NCI-H526 (cell line): ENCODE results near the gene FKBP4.

ENCODE experiments used
- DNase-seq, 2 experiments: peaks; one replicate each; lab custom pipeline; 2025; lab: John Stamatoyannopoulos, UW

Gene FKBP4

DNA sequence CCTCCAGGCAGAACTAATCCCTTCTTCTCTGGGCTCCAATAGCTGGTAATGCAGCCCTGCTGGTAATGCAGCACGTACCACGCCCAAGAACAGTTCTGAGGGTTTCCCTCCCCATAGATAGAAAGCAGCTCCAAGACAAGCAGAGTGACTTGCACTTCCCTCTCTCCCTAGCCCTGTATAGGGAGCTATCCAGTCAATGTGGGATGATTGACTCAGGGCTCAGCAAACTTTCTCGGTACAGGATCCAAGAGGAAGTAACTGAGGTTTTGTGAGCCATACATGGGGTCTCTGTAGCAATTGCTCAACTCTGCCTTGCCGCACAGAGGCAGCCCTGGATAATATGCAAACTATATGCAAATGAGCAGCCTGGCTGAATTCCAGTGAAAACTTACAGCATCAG, 15.5 kb upstream of the FKBP4 start:
- peak; percentile 95 to 97 for DNase-seq

DNA sequence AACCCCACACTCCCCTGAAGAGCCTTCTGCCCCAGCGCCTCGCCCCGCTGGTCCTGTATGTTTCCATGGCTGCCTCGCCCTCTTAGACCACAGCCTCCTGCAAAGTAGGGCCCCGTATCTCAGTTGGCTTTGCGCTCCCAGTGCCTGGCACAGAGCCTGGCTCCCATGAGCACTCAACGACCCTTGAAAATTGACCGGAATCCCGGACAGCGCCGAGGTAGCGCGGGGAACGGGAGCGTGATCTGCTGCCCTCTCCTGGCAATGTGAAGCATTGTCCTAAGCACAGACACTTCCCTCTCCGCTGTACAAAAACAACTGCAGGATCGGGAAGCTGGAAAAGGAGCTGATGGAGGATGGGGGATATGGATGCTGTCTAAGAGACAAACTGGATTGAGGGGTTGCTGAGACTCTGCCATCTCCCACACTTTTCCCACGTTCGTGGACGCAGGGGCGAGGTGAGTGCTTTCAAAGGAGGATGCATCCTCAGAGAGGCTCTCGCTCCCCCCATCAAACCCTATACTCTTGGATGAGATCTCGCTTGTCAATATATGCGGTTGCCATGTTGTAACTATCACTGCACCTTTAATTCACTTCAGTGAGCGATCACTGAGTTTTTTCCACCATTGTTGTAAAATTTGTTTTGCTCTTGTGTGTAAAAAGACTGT, 10.7 kb upstream of the FKBP4 start:
- peak; percentile 16 to 83 for DNase-seq

DNA sequence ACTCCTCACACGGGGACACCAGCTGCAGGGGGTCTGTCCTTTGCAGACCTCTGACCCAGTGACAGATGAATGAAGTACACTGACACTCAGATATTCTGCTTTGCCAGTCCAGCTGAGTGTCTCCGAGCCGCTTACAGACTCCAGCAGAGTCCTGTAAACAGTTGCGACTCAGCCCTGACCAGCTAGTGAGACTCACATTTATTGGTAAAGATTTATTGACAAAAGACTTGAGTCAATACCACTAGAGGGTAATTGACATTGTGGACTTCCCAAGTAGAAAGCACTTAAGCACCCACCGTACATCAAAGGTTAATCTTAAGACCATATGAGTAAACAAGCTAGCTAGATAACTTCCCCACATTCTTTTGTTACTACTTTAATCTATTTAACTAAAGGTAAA, 9.8 kb upstream of the FKBP4 start:
- no peak for DNase-seq

DNA sequence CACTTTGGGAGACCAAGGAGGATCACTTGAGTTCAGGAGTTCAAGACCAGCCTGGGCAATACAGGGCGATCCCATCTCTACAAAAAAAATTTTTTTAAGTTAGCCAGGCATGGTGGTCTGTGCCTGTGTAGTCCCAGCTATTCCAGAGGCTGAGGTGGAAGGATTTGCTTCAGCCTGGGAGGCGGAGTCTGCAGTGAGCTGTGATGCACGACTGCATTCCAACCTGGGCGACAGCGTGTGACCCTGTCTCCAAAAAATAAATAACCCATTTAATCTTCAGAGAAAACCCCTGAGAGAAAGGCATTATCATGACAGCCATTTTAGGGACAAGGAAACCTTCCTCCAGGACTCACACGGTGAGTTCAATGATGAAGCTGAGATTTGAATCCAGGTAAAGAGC, 3.7 kb upstream of the FKBP4 start:
- DNase-seq: no peak

DNA sequence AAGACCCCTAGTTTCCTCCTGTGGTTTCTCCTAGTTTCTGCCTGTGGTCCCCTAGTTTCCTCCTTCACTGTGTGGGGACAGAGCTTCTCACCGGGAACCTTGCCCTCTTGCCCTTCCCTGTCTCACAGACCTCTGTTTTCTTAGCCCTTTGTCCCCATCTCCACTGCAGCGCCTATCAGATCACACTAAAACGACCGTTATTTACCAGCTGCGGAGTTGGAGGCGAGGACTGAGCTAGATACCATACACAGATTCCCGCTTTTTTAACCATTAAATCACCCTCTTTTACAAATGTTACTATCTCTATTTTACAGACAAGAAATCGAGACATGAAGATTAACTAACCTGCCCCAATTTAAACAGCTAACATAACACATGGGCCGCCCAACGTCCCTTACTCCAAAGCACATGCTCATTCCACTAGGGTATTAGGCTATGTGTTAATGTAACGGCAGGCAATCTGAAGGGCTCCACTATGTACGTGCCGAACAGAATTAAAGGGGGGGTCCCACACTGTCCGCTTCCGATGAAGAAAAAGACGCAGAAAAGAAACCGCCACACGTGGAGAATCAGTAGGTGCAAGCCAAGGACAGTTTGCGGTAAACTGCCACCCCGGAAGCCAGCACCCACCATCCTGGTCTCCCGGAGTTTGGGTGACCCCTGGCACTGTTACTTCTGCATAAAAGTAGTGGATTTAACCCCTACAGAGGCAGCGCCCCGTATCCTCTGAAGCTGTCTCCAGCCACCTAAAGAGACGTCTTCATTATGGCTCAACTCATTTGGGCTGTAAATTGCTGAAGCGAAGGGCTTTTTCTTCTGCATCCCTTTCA, 1.9 kb upstream of the FKBP4 start:
- no peak for DNase-seq

DNA sequence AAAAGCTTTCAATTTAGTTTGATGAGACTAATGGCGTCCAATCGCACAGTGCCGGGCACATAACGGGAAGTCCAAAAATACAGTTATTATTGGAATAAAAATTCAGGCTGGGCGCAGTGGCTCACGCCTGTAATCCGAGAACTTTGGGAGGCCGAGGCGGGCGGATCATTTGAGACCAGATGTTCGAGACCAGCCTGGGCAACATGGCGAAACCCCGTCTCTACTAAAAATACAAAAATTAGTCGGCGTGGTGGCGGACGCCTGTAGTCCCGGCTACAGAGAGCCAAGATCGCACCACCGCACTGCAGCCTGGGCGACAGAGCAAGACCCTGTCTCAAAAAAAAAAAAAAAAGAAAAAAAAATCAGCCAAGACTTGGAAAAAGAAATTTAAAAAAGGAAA, 1.2 kb upstream of the FKBP4 start:
- DNase-seq: no peak

DNA sequence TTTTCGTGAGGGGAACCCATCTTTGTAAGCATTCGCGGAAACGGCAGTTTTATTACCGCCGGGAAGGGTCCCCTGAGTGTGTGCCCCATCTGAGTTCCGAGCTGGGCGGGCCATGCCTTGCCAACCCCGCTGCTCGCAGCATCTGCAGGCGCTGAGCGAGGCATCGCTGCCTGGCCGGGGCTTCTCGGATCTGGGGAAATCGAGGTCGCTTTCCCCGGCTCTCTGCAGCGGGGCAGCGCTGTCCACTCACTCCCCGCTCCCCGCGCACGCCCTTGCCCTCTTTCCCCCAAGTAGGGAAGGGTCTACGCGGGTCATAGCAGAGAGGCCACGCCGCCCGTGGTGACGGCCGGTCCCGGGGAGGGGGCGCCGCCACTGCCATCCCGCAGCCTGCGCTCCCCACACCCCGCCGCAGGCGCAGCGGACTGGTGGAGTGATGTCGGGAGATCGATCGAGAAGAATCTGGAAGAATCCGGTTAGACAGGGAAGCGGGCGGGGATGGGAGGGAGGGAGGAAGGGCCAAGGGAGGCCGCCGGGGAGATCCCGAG, 507 bp upstream of the FKBP4 start:
- DNase-seq: peak; percentile 28 to 78

DNA sequence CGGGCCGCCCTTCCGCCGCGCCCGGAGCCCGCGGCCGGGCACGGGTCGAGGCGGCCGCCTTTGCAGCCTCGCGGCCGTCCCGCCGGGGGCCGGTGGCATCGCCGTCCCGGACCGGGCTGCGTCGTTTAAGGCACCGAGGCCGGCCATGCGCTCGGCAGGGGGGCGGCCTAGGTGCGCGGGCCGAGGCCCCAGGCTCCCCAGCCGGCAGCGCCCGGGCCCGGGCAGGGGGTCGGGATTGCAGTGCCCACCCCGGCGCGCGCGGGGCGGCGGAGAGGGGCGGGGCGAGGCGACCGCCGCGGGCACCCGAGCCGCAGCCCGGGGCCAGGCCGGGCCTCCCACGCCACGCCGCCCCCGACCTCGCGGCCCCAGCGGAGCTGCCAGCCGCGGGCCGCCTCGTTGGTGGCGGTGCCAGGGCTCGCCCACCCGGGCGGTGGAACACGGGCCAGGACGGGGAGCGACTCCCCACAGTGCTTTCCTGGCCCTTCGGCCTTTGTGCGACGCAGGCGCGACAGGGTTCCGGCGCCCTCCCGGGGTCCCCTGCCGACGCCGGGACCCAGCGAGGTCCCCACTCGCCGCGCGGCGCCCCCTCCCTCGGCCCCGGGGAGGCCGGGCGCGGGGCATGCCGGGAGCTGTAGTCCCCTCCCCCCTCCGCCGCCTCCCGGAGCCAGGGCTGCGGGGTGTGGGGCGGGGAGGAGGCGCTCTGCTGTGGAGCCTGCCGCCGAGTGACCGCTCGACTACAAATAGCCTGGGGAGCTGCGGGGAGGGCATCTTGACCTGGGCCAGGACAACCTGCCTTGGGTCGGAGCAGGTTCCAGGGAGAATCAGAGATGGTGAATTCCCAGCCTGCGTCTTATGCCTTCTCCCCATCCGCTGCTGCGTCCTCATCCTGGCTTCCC, 769 bp downstream of the FKBP4 start:
- peak in 1 of 2 experiments; percentile 76 for DNase-seq

DNA sequence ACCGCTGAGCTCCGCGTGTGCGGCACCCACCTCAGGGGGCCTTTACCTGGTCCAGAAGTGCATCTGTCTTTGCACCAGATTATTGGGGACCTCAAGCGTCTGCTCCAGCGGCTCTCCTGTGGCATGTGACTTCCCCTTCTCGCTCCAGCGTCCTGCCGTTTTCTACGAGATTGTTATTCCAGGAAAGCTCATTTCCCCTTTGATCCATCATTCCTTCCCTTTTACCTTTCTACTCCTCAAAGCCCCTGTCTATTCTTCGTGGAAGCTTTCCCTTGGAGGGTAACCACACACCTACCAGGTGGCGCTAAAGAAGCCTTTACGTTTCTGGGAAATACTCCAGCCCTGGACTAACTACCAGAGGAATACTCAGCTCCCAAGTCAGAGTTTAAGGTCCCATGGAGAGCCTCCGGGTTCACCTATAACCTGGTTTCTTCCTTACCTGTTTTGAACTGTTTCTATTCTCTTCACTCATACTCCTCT, 1.5 kb downstream of the FKBP4 start:
- DNase-seq: peak in 1 of 2 experiments; percentile 40

DNA sequence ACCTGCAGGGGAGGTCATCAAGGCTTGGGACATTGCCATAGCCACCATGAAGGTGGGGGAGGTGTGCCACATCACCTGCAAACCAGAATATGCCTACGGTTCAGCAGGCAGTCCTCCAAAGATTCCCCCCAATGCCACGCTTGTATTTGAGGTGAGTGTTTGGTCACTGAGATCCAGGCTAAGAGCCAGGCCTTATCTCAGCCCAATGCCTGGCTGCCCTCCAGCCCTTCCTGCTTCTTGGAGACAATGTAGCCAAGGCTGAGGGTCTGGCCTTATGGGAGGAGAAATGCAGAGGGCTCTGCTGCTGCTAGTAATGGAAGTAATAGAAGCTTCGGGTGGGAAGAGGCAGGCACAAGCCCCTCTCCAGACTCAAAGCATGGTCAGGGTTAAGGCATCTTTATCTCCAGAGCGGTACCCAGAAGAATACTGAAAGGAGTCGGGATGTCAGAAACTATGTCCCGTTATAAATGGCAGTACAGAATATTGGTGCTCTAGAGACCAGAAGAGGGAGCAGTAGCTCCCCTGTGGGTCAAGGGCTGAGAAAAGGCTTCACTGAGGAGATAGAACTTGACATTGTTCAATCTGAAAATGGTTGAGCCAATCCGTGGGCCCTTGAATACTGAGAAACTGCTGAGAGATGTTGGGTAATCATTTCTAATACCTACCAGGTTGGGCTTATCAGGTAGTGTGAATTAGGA, 3.1 kb downstream of the FKBP4 start:
- no peak for DNase-seq

DNA sequence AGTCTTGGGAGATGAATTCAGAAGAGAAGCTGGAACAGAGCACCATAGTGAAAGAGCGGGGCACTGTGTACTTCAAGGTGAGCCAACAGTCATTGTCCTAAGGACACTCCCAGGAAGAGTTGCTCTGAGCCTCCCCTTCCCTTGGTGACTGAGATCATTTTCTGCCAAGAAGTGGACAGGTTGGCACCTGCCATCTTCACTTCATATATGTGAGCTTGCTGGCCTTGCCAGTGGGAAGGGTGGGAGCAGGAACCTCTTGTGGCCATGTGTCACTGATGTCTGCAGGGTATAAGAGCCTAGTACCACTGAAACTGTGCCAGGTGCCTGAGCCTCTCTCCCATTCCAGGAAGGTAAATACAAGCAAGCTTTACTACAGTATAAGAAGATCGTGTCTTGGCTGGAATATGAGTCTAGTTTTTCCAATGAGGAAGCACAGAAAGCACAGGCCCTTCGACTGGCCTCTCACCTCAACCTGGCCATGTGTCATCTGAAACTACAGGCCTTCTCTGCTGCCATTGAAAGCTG, 5.3 kb downstream of the FKBP4 start:
- DNase-seq: no peak

DNA sequence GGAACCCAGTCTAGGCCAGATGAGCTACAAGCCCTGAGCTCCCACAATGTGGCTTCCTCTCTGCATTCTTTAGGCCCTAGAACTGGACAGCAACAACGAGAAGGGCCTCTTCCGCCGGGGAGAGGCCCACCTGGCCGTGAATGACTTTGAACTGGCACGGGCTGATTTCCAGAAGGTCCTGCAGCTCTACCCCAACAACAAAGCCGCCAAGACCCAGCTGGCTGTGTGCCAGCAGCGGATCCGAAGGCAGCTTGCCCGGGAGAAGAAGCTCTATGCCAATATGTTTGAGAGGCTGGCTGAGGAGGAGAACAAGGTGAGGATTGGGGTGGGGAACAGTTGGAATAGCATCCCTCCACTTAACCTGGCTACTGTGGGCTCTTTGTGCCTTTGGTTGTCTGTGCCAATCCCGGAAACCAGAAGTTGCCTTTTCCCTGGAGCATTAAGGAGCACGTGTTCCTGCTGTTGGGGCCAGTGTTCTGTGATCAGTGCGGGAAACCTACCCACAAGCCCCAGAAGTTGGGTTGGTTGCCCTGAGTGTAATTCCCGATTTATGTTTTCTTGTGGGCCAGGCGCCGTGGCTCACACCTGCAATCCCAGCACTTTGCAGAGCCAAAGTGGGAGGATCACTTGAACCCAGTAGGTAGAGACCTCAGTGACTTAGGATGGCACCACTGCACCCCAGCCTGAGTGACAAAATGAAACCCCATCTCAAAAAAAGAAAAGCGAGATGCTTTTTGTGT, 6.4 kb downstream of the FKBP4 start:
- DNase-seq: no peak

DNA sequence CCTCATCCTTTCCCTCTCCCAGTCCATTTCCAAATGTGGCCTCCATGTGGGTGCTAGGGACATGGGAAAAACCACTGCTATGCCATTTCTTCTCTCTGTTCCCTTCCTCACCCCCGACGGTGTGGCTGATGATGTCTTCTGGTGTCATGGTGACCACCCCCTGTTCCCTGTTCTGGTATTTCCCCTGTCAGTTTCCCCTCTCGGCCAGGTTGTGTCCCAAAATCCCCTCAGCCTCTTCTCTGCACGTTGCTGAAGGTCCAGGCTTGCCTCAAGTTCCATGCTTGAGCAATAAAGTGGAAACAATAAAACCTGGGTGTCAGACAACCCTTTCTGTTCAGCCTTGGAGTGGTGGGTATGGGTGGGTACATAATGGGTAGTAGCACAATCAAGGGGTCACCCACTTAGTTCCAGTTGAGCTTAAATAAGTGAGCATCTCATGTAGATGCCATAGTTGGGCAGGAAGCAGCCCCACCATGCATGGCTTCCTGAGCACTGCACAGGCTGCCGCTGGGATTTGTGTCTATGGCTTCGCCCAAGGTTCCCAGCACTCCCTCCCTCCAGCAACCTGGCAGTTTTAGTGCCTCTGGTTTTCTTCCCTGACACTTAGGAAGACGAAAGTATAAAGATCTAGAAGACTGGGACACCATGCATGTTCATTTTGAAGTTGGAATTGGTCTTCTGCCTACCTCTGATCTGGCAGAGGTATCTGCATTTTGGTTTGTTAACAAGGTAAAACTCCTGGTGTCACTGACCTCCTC, 9.0 kb downstream of the FKBP4 start:
- DNase-seq: no peak

DNA sequence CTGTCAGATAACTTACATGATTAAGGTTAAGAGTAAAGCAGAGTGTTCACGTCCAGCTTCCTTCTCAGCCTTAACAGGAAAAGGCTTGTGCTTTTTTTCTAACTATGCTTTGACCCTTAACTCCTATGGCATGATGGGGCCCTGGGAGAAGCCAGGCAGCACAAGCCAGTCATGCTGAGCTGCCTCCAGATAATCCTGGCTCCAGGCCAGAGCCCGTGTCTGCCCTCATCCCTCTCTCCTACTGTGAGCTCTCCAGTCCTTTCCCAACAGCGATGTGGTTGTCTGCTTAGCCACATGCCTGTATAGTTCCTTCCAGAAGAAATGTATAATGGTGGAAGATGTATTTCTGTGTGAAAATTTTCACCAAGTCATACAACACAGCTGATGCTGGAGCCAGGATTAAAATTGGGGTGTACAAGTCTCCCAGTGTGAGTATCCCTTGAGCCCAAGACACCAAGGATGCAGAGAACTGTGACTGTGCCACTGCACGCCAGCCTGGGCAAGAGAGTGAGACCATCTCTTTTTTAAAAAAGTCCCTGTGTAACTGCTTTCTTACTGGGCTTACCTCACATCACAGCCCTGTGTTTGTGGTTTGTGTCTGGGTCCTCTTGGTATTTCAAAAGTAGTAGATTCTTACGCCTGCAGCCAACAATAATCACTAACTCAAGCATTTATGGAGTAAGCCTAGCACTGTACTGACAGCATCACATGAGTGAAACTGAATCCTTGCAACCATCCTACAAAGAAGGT, 9.8 kb downstream of the FKBP4 start:
- no peak for DNase-seq

DNA sequence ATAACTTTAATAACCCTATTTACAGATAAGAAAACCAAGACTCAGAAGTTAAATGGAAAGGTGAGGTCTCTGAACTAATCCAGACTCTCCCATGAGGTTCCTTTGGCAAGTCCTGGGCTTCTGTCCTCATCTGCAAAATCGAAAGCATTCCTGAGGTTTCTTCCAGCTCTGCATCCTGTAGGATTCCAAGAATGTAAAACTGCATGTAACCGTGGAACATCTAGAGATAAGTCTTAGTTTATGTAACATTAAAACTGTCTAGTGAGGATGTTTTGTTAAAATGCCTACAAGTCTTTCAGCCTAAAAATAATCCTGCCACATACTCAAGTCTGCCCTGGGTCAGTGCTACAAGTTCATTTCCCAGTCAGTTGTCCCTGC, 10.4 kb downstream of the FKBP4 start:
- DNase-seq: no peak

DNA sequence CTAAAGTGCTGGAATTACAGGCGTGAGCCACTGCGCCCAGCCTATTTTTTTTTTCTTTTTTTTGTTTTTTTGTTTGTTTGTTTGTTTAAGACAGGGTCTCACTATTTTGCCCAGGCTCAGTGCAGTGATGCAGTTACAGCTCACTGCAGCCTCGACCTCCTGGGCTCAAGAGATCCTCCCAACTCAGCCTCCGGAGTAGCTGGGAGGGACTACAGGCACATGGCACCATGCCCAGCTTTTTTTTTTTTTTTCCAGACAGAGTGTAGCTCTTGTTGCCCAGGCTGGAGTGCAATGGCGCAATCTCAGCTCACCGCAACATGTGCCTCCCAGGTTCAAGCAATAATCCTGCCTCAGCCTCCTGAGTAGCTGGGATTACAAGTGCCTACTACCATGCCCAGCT, 11.9 kb downstream of the FKBP4 start:
- DNase-seq: no peak

DNA sequence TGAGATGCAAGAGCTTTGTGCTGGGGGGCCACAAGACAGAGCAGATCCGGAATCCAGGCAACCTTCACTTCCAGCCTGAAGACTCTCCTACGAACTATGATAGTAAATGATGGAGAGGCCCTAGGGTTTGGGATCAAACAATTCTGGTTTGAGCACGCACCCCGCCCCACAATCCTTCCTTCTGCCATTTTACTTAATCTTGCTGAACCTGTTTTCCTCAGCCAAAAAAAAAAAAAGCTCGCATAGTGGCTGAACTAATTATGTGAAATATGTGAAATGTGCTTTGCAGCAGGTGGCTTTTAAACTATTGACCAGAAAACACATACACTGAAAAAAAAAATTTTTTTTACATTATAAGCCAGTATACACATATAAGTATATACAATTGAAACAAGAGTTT, 17.0 kb downstream of the FKBP4 start:
- DNase-seq: peak in 1 of 2 experiments; percentile 10

DNA sequence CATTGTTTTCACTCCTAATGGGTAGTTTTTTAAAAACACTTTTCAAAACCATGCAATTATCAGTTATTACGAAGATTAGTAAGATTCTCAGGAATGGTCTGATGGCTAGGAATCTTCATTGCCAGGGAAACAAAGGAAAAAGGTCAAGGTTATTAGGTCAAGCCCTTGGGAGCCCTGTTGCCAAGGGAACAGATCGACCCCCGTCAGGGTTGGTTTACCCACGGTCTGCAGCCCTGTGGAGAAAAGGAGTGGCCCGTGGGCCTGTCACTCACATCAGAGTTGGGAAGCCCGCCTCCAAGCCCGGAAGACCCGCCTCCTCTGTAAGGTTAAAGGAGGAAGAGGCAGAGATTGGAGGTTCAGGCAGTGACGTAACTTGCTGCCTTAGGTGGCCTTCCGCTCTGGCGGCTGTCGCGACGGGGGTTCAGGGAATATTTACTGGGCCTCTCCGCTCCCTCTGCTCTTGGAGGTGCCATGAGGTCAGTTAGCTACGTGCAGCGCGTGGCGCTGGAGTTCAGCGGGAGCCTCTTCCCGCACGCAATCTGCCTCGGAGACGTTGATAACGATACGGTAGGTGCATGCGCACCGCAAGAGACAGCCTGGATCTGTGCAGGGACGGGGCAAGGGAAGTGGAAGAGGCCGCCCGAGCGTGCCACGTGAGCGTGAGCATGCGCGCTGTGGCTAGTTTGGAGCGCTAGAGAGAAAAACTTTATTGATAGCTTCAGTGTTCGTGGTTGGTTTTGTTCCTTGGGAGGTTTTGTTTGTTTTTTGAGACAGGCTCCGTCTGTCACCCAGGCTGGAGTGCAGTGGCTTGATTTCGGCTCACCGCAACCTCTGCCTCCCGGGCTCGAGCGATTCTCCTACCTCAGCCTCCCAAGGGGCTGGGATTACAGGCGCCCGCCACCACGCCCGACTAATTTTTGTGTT, 17.8 kb downstream of the FKBP4 start, which contains the start of gene ITFG2:
TSS of gene ITFG2 (plus strand) at position 379 of the 924 bp plus-strand sequence. CDS start at position 472, 93 bp downstream.
- DNase-seq: peak; percentile 98 to 99
